Lower leg skin (tissue), 3 donors: ENCODE results near the gene BMP2K.

ENCODE experiments used
- POLR2A ChIP-seq, 2 donors: fragments of 450-650 bp; IDR thresholded peaks; one replicate each; pipeline ENCODE4 v1.6.1; 2016 to 2017; ENCODE audit warnings: antibody characterized with exemption in 2 of 2, mild to moderate bottlenecking in 1 of 2, moderate library complexity in 1 of 2
- TF ChIP-seq, protein P1 (sequence below), 3 donors: fragments of 450-650 bp; IDR thresholded peaks; one replicate each; pipeline ENCODE4 v1.5.1; 2016; ENCODE audit warnings: antibody characterized with exemption in 3 of 3, mild to moderate bottlenecking in 3 of 3, moderate library complexity in 2 of 3

GRCh38 chr4:78800965-78801364, 24.8 kb downstream of the BMP2K start:
- TF ChIP-seq POLR2A (IDR thresholded peaks at IDR 0.05): no peak
- TF ChIP-seq, protein P1, sequence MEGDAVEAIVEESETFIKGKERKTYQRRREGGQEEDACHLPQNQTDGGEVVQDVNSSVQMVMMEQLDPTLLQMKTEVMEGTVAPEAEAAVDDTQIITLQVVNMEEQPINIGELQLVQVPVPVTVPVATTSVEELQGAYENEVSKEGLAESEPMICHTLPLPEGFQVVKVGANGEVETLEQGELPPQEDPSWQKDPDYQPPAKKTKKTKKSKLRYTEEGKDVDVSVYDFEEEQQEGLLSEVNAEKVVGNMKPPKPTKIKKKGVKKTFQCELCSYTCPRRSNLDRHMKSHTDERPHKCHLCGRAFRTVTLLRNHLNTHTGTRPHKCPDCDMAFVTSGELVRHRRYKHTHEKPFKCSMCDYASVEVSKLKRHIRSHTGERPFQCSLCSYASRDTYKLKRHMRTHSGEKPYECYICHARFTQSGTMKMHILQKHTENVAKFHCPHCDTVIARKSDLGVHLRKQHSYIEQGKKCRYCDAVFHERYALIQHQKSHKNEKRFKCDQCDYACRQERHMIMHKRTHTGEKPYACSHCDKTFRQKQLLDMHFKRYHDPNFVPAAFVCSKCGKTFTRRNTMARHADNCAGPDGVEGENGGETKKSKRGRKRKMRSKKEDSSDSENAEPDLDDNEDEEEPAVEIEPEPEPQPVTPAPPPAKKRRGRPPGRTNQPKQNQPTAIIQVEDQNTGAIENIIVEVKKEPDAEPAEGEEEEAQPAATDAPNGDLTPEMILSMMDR (IDR thresholded peaks at IDR 0.05): no peak
